Subcutaneous abdominal adipose tissue (tissue), 5 donors: ENCODE data around the gene RAPGEF5.

ENCODE experiments used
- H3K27ac ChIP-seq: one replicate; pipeline ENCODE4 v1.7.0; 2013; ENCODE audit warnings: low read depth, mild to moderate bottlenecking, inconsistent platforms, low read length, moderate library complexity
- H3K27me3 ChIP-seq, 5 donors: one replicate each; pipeline ENCODE4 v1.7.0; 2013; ENCODE audit warnings: low read length in 5 of 5, inconsistent platforms in 1 of 5; ENCODE audit not compliant: control insufficient read depth in 5 of 5, insufficient read depth in 4 of 5
- H3K36me3 ChIP-seq, 5 donors: one replicate each; pipeline ENCODE4 v1.7.0; 2013; ENCODE audit warnings: low read length in 5 of 5; ENCODE audit not compliant: control insufficient read depth in 5 of 5, insufficient read depth in 5 of 5
- H3K4me1 ChIP-seq, 5 donors: one replicate each; pipeline ENCODE4 v1.7.0; 2013; ENCODE audit warnings: low read length in 5 of 5, mild to moderate bottlenecking in 3 of 5, moderate library complexity in 1 of 5; ENCODE audit not compliant: control insufficient read depth in 5 of 5, insufficient read depth in 5 of 5
- H3K4me3 ChIP-seq, 5 donors: one replicate each; pipeline ENCODE4 v1.7.0; 2013; ENCODE audit warnings: low read length in 5 of 5, low read depth in 1 of 5
- H3K9ac ChIP-seq, 5 donors: one replicate each; pipeline ENCODE4 v1.7.0; 2013; ENCODE audit warnings: low read length in 5 of 5, mild to moderate bottlenecking in 4 of 5, moderate library complexity in 3 of 5
- H3K9me3 ChIP-seq, 5 donors: one replicate each; pipeline ENCODE4 v1.7.0; 2013; ENCODE audit warnings: low read length in 5 of 5; ENCODE audit not compliant: control insufficient read depth in 5 of 5
- donor health status: healthy.
- donor health status: healthy.
- donor health status: healthy.
- donor health status: healthy.
- donor health status: healthy.

The RAPGEF5 gene

GRCh38 chr7:22234227-22234626, 122.7 kb downstream of the RAPGEF5 start:
- H3K9me3 ChIP-seq: no peaks in the 10 kb centered on the region
- no peaks in the 10 kb centered on the region for H3K36me3 ChIP-seq
- H3K4me3 ChIP-seq: no peak overlapping the region
- H3K27me3 ChIP-seq: no peaks in the 10 kb centered on the region
- H3K9ac ChIP-seq: no peak overlapping the region
- no peaks in the 10 kb centered on the region for H3K4me1 ChIP-seq
- no peak overlapping the region for H3K27ac ChIP-seq

GRCh38 chr7:22231806-22232205, 125.1 kb downstream of the RAPGEF5 start:
- H3K4me3 ChIP-seq: no peak overlapping the region
- H3K27me3 ChIP-seq: no peaks in the 10 kb centered on the region
- no peaks in the 10 kb centered on the region for H3K36me3 ChIP-seq
- no peaks in the 10 kb centered on the region for H3K4me1 ChIP-seq
- no peaks in the 10 kb centered on the region for H3K9me3 ChIP-seq
- no peak overlapping the region for H3K27ac ChIP-seq
- H3K9ac ChIP-seq: no peak overlapping the region

- Histone ChIP-seq H3K4me3 (no peak overlapping the region), H3K36me3 (no peaks in the 10 kb centered on the region), H3K9ac (no peak overlapping the region), H3K27ac (no peak overlapping the region), H3K4me1 (no peaks in the 10 kb centered on the region), H3K27me3 (no peaks in the 10 kb centered on the region), H3K9me3 (no peaks in the 10 kb centered on the region)
These were observed 125.8 kb downstream of the RAPGEF5 start for GRCh38 chr7:22231141-22231540.

DNA sequence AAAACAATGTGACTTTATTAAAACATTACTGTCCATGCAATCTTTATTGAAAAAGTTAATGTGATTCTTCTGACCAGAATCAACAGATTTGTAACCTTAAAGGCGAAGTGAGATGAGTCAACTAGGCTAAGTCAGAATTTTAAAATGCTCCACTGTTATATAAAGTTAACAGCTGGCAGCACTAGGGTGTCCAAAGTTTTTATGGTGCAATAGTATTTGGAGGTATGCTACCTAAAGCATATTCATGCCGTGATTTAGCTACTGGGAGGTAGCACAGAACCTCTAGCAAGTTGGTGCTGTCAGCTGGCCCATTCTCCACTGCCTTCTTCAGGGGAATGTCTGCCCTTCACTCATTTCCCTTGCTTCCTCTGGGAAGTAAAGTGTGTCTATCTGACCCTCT, 126.7 kb downstream of the RAPGEF5 start:
- no peak overlapping the region for H3K4me3 ChIP-seq
- no peak overlapping the region for H3K9ac ChIP-seq
- H3K4me1 ChIP-seq: no peaks in the 10 kb centered on the region
- H3K36me3 ChIP-seq: no peaks in the 10 kb centered on the region
- no peaks in the 10 kb centered on the region for H3K27me3 ChIP-seq
- no peaks in the 10 kb centered on the region for H3K9me3 ChIP-seq
- H3K27ac ChIP-seq: no peak overlapping the region

DNA sequence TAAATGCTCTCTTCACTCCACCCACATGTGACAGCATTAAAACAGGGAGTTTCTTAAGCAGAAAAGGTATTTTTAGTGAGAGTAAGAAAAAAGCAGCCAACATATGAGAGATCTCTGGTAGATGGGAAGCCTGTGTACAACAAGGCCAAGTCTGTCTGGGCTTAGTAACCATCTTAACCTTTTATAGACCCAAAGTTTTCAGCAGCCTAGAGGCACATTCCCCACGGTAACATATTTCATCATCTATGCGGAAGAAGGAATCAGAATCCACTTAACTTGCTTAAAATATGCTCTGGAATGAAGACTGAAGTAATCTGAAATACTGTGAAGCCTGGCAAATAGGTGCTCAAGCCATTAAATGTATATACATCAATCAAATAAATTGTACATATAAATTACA, 127.8 kb downstream of the RAPGEF5 start:
- Histone ChIP-seq H3K27ac (no peak overlapping the region), H3K27me3 (no peaks in the 10 kb centered on the region), H3K9me3 (no peaks in the 10 kb centered on the region), H3K9ac (no peak overlapping the region), H3K4me1 (no peaks in the 10 kb centered on the region), H3K36me3 (no peaks in the 10 kb centered on the region), H3K4me3 (no peak overlapping the region)

GRCh38 chr7:22223807-22224206, 133.1 kb downstream of the RAPGEF5 start:
- H3K27me3 ChIP-seq: no peaks in the 10 kb centered on the region
- no peak overlapping the region for H3K4me3 ChIP-seq
- H3K27ac ChIP-seq: no peak overlapping the region
- H3K9me3 ChIP-seq: no peaks in the 10 kb centered on the region
- no peaks in the 10 kb centered on the region for H3K36me3 ChIP-seq
- H3K9ac ChIP-seq: no peak overlapping the region
- H3K4me1 ChIP-seq: peaks cover 0 to 15% (median 0%) of the 10 kb centered on the region in 5 donors

GRCh38 chr7:22220941-22221340, 136.0 kb downstream of the RAPGEF5 start:
- Histone ChIP-seq H3K27ac (peak overlapping the region; percentile 38), H3K4me1 (peaks cover 0 to 19% (median 0%) of the 10 kb centered on the region in 5 donors), H3K36me3 (no peaks in the 10 kb centered on the region), H3K9ac (no peak overlapping the region), H3K4me3 (no peak overlapping the region), H3K27me3 (no peaks in the 10 kb centered on the region), H3K9me3 (no peaks in the 10 kb centered on the region)

DNA sequence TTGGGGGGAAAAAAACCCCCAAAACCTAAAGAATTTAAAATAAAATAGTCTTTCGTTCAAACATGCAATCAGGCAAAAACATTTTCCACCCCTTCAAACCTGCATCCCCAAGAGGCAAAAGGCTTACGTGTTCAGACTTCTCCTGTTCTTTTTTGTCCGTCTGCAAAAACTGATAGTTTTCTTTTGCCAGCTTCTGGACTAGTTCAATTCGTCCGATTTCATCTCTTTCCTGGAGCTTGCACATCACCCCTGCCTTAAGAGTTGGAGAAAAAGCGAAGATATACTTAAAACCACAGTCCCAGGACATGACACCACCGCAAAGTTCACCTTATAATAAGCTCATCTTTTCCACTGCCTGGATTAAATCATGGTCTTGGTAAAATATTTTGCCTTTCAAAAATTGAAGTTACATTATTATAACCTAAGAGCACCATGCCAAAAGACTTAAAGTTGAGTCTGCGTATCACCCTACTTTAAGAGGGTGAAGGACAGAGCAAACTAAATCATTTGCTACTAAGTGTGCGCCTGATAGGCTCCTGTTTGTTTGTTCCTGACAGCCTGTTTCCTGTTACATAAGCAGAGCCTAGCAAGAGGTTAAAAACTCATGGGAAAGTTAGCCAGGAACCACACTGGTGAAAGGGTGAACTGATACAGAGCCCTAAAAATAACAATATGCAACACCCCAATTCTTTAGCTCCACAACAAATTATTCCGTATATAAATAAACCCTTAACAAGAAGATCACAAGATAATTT, 137.0 kb downstream of the RAPGEF5 start:
- Histone ChIP-seq H3K9ac (peak overlapping the region in 3 of 5 donors; percentile 38 to 60 (median 39)), H3K27me3 (no peaks in the 10 kb centered on the region), H3K9me3 (no peaks in the 10 kb centered on the region), H3K36me3 (no peaks in the 10 kb centered on the region), H3K27ac (peak overlapping the region; percentile 38), H3K4me3 (peak overlapping the region in 4 of 5 donors; percentile 22 to 77 (median 62)), H3K4me1 (peaks cover 0 to 28% (median 0%) of the 10 kb centered on the region in 5 donors)

GRCh38 chr7:22219036-22219435, 137.9 kb downstream of the RAPGEF5 start:
- Histone ChIP-seq H3K4me1 (peaks cover 0 to 32% (median 0%) of the 10 kb centered on the region in 5 donors), H3K4me3 (peak overlapping the region in 4 of 5 donors; percentile 43 to 77 (median 62)), H3K9ac (peak overlapping the region in 3 of 5 donors; percentile 38 to 60 (median 39)), H3K27ac (peak overlapping the region; percentile 38), H3K36me3 (no peaks in the 10 kb centered on the region), H3K9me3 (no peaks in the 10 kb centered on the region), H3K27me3 (no peaks in the 10 kb centered on the region)

DNA sequence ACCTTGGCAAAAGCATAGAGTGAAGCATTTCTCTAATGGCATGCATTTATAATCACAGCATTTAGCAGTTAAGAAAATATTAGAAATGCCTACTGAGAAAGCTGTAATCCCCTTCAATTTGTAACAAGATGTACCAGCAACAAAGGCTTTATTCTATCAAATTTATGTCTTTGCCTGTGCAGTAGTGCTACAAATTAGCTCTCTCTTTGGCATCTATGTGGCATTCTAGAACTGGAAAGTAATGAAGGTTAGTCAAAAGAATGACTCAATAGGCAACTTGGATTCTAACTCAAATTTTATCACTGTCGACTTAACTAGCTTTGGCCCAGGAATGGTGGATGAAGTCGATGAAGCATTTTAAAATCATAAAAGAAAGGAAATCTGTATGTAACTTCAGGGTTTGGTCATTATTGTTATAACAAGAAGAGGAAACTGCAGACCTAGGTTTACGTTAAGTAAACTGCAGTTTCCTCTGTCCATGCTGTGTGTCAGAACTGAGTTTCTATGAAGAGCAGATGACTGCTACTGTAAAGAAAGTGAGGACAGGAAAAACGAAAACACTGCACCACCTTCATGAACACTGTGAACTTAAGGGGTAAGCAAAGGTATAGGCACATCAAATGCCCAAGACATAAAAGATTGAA, 140.0 kb downstream of the RAPGEF5 start:
- peak overlapping the region in 2 of 5 donors; percentile 39 to 48 for H3K9ac ChIP-seq
- H3K4me3 ChIP-seq: peak overlapping the region in 3 of 5 donors; percentile 62 to 77 (median 62)
- no peaks in the 10 kb centered on the region for H3K9me3 ChIP-seq
- peaks cover 0 to 45% (median 0%) of the 10 kb centered on the region in 5 donors for H3K4me1 ChIP-seq
- H3K27ac ChIP-seq: peak overlapping the region; percentile 38
- no peaks in the 10 kb centered on the region for H3K27me3 ChIP-seq
- no peaks in the 10 kb centered on the region for H3K36me3 ChIP-seq
